GM04503 (cell line): ENCODE data around the gene SHISA3.

Experiments
- DNase-seq: peaks from one replicate; pipeline ENCODE4 v3.0.0-alpha.2; 2012; ENCODE audit warnings: low read depth

The SHISA3 gene

DNA sequence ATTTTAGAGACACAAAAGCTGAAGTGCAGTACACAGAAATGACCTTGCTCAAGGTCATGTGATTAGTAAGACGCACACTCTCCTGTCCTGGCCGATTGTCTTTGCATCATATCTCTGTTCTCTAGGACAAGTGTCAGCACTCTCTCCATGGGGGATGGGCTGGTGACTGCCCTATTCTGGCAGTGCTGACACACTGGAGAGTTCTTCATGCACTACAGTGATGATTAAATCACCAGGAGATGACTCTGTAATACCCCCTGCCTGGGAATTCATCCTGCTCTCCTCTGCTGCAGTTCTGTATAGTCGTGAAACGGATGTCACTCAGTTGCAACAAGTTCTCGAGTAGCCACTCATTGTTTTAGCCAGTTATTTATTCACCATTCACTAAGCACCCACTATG, 5.3 kb upstream of the SHISA3 start:
- no peak for DNase-seq

DNA sequence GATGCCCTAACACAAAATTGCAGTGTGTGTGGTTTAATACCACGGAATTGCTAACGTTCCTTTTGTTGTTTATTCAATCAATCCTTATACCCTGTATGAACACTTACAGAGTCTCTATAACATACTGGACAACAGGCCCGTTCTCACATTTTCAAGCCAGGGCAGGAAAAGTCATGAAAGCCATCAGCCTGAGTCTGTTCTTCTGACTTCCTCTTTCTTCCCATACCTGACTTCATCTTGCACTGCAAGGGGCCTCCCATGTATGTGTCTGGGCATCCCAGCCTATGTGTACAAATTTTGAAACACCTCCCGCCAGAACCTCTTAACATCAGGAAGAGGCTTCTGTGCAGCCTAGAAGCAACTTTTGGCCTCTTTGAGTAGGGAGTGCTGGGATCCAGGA, 4.9 kb upstream of the SHISA3 start:
- DNase-seq, result no peak

DNA sequence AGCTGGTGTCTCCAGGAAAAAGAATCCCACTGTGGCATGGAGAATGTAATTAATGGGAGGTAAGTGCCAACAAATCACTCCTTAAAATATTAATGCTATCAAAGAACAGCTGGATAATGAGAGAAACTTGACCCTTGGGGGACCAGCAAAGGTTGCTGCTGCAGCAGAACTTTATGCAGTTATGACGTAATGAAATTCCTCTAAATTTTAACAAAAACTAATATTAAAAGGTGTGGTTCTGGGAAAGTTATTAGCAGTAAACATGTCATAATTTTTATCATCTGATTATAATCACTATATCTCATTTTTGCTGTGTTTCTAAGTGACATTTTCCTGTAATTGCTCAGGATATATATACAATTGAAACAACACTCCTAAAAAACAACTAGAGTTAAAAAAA, 1.7 kb upstream of the SHISA3 start:
- no peak for DNase-seq

DNA sequence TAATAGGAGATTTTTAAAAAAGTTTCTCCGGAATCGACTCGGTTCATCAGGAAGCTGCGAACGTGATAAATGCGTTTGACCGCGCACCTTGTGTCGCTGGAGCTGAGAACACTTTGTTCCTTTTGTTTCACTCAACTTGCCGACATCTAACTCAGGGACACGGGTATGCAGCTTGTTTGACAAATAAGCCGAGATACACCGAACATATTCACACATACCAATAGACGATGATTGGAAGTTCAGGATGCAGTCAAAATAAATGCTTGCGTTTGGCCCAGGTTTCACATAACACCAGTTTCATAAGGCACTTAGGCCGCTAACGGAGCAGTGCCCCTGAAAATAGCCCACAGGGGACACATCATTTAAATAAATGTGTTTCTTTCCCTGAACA, 932 bp upstream of the SHISA3 start:
- DNase-seq, result no peak

- no peak for DNase-seq
Observed at GRCh38 chr4:42397635-42398170, 415 bp downstream of the SHISA3 start.

- DNase-seq, result no peak
Observed at GRCh38 chr4:42398171-42398870, 1.0 kb downstream of the SHISA3 start.

- DNase-seq, result no peak
Observed at GRCh38 chr4:42398871-42399331, 1.6 kb downstream of the SHISA3 start.

DNA sequence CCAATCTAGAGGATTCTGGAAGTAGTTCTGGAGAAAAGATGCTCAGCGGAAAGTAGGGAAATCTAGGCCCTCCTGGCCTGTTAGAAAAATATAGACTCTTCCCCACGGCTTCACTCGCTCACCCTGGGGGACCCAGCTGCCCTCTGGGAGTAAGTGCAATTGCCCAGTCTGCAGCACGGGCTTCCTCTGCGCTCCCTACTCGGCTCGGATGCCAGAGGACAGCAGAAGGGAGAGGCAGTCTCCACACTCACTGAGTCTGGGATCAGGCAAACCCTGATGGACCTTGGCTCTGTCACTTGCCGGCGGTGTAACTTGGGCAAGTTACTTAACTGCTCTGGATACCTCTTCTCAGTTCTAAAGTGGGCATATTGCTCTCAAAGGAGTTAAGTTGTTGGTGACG, 2.1 kb downstream of the SHISA3 start:
- DNase-seq, result no peak

GRCh38 chr4:42401171-42401570, 3.9 kb downstream of the SHISA3 start:
- DNase-seq, result no peak

DNA sequence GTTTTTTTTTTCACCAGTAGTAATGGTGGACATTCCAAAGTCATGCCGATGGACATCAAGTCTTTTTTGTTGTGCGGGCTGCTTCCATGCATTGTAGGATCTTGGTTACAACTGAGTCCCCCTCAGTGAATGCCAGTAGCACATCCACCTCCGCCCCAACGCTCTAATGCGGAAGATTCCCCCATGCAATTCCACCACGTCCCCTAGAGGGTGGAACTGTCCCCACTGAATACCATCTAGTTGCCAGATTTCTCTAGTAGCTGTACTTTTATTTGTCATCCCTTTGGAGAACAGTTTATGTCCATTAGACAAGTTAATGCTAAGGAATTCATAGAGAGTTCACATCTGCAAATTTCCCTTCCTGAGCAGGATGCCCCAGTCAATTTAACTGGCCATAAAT, 6.7 kb downstream of the SHISA3 start:
- no peak for DNase-seq

DNA sequence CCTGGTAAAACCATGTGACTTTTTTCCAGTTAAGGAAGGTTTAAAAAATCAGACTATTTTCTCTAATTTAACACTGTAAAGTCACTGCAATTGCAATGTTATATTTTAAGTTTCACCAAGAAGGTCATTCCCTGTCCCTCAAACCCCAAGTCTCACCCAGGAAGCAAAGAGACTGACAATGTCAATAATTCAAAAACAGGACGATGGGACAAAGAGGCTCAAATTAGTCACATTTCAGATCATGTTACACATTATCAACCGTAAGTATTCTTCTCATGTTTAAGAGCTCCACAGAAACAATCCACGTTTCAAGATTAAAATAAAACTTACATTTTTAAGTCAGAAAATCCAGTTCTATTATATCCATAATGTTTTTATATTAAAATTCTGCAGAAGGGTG, 13.2 kb downstream of the SHISA3 start:
- no peak for DNase-seq

DNA sequence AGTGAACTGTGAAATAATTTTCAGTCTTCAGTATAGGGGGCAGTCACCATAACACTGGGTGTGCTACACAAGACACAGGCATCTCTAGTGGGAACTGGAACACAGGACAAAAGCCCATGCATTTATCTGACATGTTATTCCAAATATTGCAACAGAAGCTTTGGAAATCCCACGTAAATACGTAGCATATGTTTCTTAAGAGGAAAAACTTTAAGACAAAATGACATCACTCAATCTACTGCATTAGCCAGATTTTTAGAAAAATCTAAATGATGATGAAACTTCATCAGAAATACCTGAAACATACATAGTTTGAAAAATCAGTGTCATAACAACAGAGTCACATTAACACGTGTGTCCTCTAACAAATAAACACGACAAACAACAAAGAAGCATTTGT, 14.5 kb downstream of the SHISA3 start:
- DNase-seq, result no peak

DNA sequence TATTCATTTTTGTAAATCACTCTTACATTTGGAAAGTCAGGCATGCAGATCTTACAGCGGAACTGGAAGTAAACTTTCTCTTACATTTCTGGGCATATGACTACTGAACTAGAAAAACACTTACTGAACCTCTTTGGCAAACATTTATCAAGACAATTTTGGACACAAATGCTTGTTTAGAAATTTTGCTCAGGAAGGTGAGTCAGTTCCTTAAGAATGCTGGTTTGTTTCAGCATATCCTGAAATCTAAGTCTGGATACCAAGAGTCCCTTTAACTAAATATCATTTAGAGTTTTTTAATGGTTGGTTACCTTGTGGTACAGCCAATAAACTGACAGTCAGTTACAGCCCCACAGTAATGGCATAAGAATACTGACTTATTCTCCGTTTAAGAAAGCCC, 15.0 kb downstream of the SHISA3 start:
- peak; percentile 50 for DNase-seq

DNA sequence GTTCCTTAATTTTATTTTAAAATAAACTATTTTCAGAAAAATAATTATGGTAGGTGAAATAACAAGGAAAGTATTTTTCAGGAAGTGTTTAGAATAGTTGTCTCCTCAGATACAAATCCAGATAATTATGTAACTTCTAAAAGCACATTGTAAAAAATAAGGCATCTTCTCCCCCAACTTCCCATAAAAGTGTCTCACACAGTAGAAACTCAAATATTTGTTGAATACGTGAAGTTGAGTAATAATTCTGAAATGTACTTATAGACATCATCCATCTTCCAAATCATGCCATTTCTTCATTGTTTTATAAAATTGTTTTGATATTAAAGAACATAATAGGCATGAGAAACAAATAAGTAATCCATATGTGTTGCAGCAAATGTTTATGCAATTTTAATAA, 18.0 kb downstream of the SHISA3 start:
- no peak for DNase-seq

DNA sequence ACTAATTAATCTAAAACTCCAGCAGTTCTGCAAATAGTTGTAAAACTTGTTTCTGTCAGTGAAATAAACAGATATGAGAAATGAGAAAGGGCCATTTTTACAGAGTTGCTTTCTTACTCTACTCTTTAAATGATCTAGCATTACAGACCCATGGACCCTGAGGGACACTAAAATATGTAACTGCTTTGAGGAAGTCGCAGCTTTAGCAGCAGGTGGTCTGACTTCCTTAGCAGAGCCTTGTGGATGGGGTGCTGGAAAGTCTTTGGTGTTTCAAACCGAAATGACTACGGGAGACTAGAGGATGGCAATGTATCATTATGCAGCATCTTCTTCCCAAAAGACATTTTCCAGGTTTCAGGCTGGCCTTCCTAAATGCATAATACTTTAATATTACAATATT, 18.7 kb downstream of the SHISA3 start:
- DNase-seq, result no peak

DNA sequence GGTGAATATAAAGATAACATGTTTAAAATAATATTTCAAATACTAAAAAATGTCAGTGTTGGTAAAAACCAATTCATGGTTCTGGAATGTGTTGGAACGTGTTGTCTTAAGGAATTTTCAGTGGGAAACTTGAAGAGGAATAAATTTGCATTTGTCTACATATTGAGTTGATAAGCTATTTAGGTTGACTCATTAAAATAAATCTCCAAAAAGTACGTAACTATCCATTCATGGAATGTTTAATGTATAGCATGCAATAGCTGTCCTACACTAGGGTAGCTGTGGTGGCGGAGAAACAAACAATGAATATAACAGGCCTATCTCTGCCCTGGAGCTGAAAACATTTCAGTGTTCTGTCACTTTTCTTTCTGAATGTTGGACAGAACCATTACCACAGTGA, 20.3 kb downstream of the SHISA3 start:
- DNase-seq, result no peak

- no peak for DNase-seq
Observed at GRCh38 chr4:42420140-42420539, 22.9 kb downstream of the SHISA3 start.

- DNase-seq, result no peak
Observed at GRCh38 chr4:42425146-42426065, 28.1 kb downstream of the SHISA3 start.

- DNase-seq, result no peak
Observed at GRCh38 chr4:42428036-42428435, 30.7 kb downstream of the SHISA3 start.

- no peak for DNase-seq
Observed at GRCh38 chr4:42436928-42437565, 39.8 kb downstream of the SHISA3 start.

DNA sequence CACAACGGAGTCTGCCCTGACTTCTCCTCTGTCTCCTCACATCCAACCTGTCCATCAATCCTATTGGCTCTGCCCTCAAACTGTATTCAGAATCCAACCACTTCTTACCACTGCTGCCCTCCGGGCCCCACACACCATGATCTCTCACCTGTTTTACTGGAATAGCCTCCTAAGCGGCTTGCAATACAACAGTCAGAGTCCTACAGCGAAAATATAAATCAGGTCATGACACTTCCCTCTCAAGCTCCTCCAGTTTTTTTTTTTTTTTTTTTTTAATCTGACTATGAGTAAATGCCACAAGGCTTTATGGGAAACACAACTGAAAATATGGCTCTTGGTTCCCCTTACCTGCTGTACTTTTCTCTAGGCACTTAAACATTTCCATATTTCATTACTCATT, 42.8 kb downstream of the SHISA3 start:
- no peak for DNase-seq

DNA sequence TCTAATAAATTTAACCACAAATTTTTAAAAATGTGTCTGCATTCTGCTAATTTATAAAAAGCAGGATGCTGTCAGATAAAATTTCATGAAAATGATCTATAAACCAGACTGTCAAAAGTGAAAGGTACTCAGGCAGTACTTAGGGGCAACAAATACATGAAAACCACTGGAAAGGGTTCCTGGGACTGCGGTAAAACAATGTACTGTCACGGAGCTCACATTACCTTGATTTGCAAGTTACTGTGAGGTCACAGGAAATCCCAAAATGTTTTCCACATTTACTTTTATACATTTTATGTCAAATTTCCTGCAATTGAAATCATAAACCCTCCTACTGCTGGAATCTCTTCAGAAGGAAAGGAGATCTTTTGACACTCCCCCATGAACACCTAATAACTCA, 45.3 kb downstream of the SHISA3 start:
- DNase-seq, result no peak

DNA sequence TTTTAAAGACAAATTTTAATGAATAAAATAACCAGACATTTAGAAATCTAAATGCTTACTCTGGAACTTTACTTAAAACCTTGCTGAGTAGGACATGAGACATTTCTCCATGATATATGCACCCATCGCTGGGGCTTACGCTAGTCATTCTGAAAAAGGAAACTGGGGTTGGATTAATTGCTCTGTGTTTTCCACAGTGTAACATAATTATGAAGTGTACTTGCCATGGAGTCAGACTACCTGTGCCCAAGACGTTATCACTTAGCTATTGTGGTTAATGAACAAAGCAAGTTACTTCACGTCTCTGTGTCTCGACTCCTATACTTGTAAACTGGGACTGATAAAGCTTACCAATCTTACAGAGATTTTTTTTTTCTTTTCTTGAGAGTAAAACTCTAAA, 47.8 kb downstream of the SHISA3 start:
- no peak for DNase-seq
